Epithelial cell of prostate (primary cell): ENCODE measurements around the gene JUN.

ENCODE experiments used
- DNase-seq: peaks from one replicate; pipeline ENCODE4 v3.0.0-alpha.2; 2011; ENCODE audit warnings: low read depth, low spot score
- H3K27ac ChIP-seq: fragments of 450-650 bp; 2 replicates; pipeline ENCODE4 v1.5.1; 2017; ENCODE audit warnings: mild to moderate bottlenecking

Gene JUN

DNA sequence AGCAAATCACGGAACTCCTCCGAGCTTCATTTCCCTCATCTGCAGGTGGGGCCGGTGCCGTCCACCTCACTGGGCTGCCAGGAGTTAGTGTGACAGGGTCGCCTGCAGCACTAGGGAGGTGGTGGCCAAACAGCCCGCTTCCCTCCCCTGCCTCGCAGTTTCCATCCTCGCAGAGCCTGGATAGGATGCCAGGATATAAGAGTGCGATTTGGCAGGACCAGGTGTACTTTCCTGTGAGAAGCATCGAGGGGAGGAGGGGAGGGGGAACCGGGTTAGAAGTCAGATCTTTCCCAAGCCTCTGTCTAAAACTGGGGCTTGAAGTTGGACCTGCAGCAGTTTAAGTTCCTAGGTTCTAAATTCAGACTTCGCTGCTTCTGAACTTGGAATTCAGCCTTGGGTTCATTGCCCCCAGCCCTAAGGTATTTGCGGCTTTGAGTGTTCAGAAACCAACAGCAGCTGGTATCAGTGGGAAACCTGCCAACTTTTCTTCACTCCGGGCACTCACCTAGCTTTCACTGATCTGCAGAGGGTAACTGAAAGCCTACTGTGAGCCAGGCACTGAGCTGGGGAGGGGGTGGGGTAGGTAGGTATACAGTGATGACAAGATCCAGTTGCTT, 1.7 kb upstream of the JUN start:
- H3K27ac ChIP-seq = peak overlapping the region; percentile 97
- peak; percentile 80 for DNase-seq

- DNase-seq = peak; percentile 74
- peak overlapping the region; percentile 97 for H3K27ac ChIP-seq
Observed at GRCh38 chr1:58784758-58785441, 1.1 kb upstream of the JUN start.

DNA sequence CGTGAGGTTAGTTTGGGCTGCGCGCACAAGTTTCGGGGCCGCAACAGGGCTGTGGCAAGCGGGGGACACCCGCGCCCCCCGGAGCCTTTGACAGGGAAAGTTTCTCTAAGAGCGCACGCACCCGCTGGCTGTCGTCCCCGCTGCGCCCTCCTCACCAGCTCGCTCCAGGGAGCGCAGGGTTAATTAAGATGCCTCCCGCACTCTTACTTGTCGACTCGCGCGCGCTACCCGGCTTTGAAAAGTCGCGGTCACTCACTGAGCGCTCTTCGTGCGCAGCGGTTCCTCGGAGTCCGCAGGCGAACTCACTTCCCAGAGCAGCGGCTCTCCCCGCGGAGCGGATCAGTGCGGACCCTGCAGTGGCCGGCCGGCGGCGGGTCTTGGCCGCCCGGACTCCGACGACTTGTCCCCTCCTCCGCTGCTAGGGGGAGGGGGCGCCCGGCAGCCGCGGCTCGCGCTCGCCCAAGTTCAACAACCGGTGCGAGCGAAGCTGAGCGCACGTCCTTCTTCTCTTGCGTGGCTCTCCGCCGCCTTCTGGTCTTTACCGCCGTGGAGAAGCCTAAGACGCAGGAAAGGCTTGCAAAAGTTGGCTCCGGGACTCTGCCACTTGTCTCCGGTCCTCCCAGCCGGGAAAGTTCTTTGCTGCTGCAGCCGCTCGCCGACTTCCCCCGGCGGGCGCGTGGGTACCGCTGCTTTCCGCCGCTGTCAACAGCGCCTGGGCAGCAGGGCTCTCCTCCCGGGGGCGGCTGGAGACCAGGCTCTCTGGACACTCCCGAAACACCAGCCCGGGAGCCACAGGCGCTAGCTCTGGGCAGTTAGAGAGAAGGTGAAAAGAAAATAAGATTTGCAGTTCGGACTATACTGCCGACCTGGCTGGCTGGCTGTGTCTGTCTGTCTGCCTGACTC, 506 bp downstream of the JUN start:
- peak overlapping the region; percentile 97 for H3K27ac ChIP-seq
- no peak for DNase-seq

GRCh38 chr1:58782178-58783089, 1.4 kb downstream of the JUN start:
- peak overlapping the region; percentile 97 for H3K27ac ChIP-seq
- no peak for DNase-seq

DNA sequence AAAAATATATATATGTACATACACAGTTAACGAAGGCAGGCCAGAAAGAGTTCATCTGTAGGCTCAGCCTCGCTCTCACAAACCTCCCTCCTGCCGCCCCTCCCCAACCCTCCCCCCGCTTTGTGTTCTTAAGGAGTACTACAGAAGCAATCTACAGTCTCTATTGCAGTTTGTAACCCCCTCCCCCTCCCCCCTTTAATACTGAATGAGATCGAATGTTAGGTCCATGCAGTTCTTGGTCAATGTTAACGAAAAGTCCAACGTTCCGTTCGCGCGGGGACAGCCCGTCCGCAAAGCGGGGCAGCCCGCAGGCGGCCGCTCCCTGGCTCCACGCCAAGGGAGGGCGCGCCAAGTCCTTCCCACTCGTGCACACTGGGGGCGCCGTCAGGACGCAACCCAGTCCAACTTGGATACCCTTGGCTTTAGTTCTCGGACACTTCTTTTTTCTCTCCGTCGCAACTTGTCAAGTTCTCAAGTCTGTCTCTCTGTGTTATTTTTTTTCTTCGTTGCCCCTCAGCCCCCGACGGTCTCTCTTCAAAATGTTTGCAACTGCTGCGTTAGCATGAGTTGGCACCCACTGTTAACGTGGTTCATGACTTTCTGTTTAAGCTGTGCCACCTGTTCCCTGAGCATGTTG, 2.2 kb downstream of the JUN start:
- peak overlapping the region; percentile 97 for H3K27ac ChIP-seq
- DNase-seq = no peak

DNA sequence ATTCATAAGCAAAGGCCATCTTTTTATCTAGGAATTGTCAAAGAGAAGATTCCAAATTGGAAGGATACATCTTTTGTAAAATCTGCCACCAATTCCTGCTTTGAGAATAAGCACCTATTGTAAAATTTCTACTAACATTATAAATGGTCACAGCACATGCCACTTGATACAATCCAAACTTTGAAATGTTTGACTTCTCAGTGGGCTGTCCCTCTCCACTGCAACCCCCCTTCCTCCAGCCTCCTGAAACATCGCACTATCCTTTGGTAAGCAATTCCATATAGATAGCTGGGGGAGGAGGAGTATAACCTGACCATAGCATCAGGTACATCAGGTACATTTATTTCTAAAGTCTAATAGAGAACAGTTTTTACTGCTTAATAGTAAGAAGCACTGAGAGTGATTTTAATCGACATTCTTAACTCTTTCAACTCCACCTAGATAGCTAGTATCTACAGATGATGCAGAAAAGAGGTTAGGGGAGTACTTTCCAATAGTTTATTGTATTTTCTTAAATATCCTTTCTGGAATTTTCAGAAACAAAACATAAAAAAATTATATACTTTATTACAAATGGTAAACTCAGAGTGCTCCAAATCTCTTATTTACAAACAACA, 2.9 kb downstream of the JUN start:
- H3K27ac ChIP-seq = peak overlapping the region; percentile 97
- no peak for DNase-seq

GRCh38 chr1:58780411-58780810, 3.4 kb downstream of the JUN start:
- H3K27ac ChIP-seq = peak overlapping the region; percentile 97
- no peak for DNase-seq

DNA sequence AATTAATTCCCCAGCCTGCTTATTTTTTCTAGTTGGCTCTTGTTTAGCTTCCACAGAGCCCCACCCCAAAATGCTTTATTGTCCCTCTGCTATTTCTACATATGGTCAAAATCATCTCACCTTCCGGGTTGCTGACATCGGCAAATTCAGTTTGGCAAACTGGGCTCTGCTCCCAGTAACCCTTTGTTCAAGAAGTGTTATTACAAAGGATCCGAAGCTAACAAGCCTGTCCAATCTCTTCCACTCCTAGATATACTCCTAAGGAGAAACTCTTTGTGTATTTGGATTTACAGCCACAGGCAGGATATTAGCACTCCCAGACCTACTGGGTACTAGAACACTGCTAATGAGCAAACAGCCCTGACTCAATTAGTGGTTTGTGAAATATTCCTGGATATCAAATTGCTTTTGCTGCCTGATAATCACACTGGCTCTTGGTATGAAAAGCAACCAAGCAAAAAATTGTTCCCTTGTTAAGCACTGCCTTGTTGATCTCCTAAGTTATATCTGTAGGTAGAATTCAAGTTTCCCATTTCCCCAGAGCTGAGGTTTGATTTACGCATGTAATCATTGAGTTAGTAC, 4.0 kb downstream of the JUN start:
- peak overlapping the region; percentile 97 for H3K27ac ChIP-seq
- peak; percentile 81 for DNase-seq

- no peak for DNase-seq
Observed at GRCh38 chr1:58779059-58779754, 4.6 kb downstream of the JUN start.

GRCh38 chr1:58778385-58779000, 5.4 kb downstream of the JUN start:
- no peak overlapping the region for H3K27ac ChIP-seq
- DNase-seq = no peak

More at GRCh38 chr1:58779059-58779754, 4.6 kb downstream of the JUN start:
- H3K27ac ChIP-seq = peak overlapping the region; percentile 97

- DNase-seq = no peak
- no peak overlapping the region for H3K27ac ChIP-seq
Observed at GRCh38 chr1:58774027-58774426, 9.8 kb downstream of the JUN start.

DNA sequence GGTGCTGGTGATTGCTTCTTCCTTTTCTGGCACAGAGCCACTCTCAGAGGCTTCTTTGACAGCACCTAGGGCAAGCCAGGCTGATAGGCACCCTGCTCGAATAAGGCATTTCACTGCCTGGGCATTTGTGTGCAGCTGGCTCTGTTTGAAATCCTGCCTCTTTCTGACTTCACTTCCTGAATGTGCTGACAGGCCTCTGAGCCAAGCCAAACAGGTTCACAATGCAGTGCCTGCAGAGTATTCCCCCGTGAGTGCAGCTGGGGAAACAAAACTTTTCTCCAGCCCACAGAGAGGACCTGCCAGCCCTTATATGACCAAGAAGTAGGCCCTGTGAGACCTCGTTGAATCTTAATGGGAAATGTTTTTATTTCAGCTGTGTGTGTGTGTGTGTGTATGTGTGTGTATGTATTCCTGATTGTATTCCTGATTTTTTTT, 10.4 kb downstream of the JUN start:
- peak overlapping the region; percentile 16 for H3K27ac ChIP-seq
- no peak for DNase-seq

- H3K27ac ChIP-seq = peak overlapping the region; percentile 22
- DNase-seq = no peak
Observed at GRCh38 chr1:58769809-58770320, 14.0 kb downstream of the JUN start.

GRCh38 chr1:58768971-58769808, 14.7 kb downstream of the JUN start:
- no peak for DNase-seq

GRCh38 chr1:58768191-58768731, 15.6 kb downstream of the JUN start:
- DNase-seq = no peak
- no peak overlapping the region for H3K27ac ChIP-seq

More at GRCh38 chr1:58768971-58769808, 14.7 kb downstream of the JUN start:
- peak overlapping the region; percentile 22 for H3K27ac ChIP-seq

GRCh38 chr1:58767143-58767542, 16.7 kb downstream of the JUN start:
- H3K27ac ChIP-seq = no peak overlapping the region
- no peak for DNase-seq
